ENCODE measurements around the gene PI4K2A. TPM values are rescaled to one million over a fixed set of nuclear protein-coding genes. Genes with fewer than 3 reads are reported as not detected.

The PI4K2A gene
- total and polyA plus RNA-seq, 2 of the 13 experiments (the other 11 are each of a cell fraction or from before 2014, with no cell fraction given): 10.9 to 14.3 TPM

GRCh38 chr10:97682042-97682441 lies 41.6 kb downstream of the PI4K2A start (continued):
- TF ChIP-seq ZNF687 (CRISPR knock-in tag; IDR thresholded peaks at IDR 0.05) (peak; percentile 39), ZNF24 (IDR thresholded peaks at IDR 0.05) (no peak)

- no peak for FAIRE-seq
- Histone ChIP-seq H3K4me1 (ENCODE audit: insufficient read depth, low read length) (peaks cover 47% of the 10 kb centered on the region), H3K9me3 (ENCODE audit: low read length) (no peaks in the 10 kb centered on the region), H3K4me3 (replicated peaks in 1 of 3; ENCODE audit: insufficient read depth in 1 of 3, low read depth in 2 of 3, low read length in 3 of 3) (peak overlapping the region; percentile 91 to 97 (median 95)), H3K27me3 (ENCODE audit: control insufficient read depth in 1 of 2, insufficient read depth in 2 of 2, low read length in 2 of 2) (no peaks in the 10 kb centered on the region; a peak in 1 of 5 replicates), H3K36me3 (replicated peaks in 1 of 2; ENCODE audit: control insufficient read depth in 1 of 2, insufficient read depth in 2 of 2, low read length in 2 of 2) (peaks cover 6 to 24% of the 10 kb centered on the region in 2 experiments), H3K4me2 (ENCODE audit: low read depth, low read length) (peak overlapping the region; percentile 93), H3K27ac (ENCODE audit: extremely low read length, insufficient read depth, low read length) (peak overlapping the region; percentile 92), H2AFZ (ENCODE audit: low read length) (no peak overlapping the region), H3K79me2 (ENCODE audit: insufficient read depth, low read length) (peaks cover 62% of the 10 kb centered on the region), H4K20me1 (ENCODE audit: insufficient read depth, low read length) (peaks cover 28% of the 10 kb centered on the region), H3K9ac (ENCODE audit: insufficient read depth, low read depth, low read length) (peak overlapping the region; percentile 96)
- CTCF ChIA-PET (ENCODE audit: low intra/inter-chr PET ratio, low total read pairs): interaction anchor here (1.1 kb wide), 1 partner anchor 48 kb away, joined by 4 read pairs; no protein-coding TSS in a partner anchor
- peak; percentile 5 for ATAC-seq
- POLR2A ChIA-PET: interaction anchor here (0.7 to 4.3 kb wide), 7 partner anchors 9 to 53 kb away, joined by 3 to 25 read pairs (median 4); partner anchors contain the start of genes PI4K2A and ZFYVE27
- DNase-seq (ENCODE audit: low spot score): no peak
- intact Hi-C loops (cut with micrococcal nuclease; ENCODE audit: unreplicated experiment) (no loop called here), in situ Hi-C loops (cut with HindIII; ENCODE audit: extremely low pct_ligation_motif_present, low pct_unique_long_range_greater_than_20kb) (no loop called here)
- no TSS peak for BruUV-seq (replicated peaks)
- WGBS (ENCODE audit: low lambda C conversion rate): 20% methylated on average over 7 of the region's 9 CpGs
- TF ChIP-seq MTERF4 (CRISPR knock-in tag; IDR thresholded peaks at IDR 0.05) (no peak), NONO (IDR thresholded peaks at IDR 0.05) (no peak), NONO (CRISPR knock-in tag; conservative IDR thresholded peaks at IDR 0.05) (0 out of 2 replicates have a peak, but pooled peaks have one; percentile 4), SOX6 (IDR thresholded peaks at IDR 0.05) (no peak), SOX6 (CRISPR knock-in tag; IDR thresholded peaks at IDR 0.05) (0 out of 2 replicates have a peak, but pooled peaks have one; percentile 15), NFKBIZ (CRISPR knock-in tag; IDR thresholded peaks at IDR 0.05) (peak; percentile 19; the same call in 1 of the 2 replicates), ARNTL (CRISPR knock-in tag; IDR thresholded peaks at IDR 0.05) (no peak), FLYWCH1 (CRISPR knock-in tag; IDR thresholded peaks at IDR 0.05) (no peak), TOPORS (CRISPR knock-in tag; IDR thresholded peaks at IDR 0.05) (no peak), SAP130 (CRISPR knock-in tag; IDR thresholded peaks at IDR 0.05; ENCODE audit: low read depth) (peak; percentile 34), CTCF (CRISPR knock-in tag; IDR thresholded peaks at IDR 0.05) (peak; percentile 48), ZNF775 (CRISPR knock-in tag; IDR thresholded peaks at IDR 0.05; ENCODE audit: borderline replicate concordance) (no peak)
Observed at GRCh38 chr10:97683556-97684367, 43.3 kb downstream of the PI4K2A start.
